Measurements from ENCODE around the gene ELP4.
A peak's percentile ranks its signal among the peaks of the same experiment; 100 is the strongest.

The ELP4 gene

DNA sequence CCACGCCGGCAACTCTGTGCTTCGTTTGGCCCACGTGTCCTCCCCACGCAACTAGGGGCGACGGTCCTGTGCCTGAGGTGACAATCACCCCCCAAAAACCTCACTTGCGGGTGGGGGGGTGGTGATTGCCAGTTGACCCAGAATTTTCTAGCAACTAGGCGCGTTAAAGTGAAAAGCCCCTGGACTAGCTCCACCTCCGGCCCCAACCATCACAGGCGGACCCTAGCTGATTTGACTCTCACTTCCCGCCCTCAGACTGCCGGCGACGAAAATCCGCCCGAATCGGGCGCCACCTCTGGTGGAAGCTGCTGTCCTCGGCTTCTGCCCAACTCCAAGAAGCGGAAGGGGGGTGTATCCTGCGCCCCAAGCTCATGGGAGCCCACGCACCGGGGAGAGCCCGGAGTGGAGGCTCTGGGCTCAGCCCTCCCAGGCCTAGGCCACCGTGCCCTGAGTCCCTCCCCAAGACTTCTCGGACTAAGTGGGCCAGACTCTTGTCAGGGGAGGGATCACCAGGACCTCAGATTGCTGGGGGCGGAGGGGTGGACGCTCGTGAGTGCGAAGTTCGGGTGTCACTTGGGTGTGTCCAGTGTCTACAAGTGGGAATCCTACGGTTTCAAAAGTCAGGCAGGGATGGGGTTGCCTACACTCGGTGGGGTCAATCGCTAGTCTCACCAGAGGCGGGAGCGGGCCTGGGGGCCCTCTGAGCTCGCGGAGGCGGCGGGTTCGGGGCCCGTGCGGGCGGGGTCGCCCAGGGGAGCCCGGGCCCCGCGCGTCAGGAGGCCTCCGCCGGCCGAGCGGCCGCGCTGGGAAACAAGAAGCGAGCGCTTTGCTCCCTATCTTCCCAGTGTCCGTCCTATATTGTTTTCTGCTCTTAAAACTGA, 289.2 kb downstream of the ELP4 start:
- DNase-seq, result peak in 4 of 56 donors; percentile 25 to 44 (median 32)

DNA sequence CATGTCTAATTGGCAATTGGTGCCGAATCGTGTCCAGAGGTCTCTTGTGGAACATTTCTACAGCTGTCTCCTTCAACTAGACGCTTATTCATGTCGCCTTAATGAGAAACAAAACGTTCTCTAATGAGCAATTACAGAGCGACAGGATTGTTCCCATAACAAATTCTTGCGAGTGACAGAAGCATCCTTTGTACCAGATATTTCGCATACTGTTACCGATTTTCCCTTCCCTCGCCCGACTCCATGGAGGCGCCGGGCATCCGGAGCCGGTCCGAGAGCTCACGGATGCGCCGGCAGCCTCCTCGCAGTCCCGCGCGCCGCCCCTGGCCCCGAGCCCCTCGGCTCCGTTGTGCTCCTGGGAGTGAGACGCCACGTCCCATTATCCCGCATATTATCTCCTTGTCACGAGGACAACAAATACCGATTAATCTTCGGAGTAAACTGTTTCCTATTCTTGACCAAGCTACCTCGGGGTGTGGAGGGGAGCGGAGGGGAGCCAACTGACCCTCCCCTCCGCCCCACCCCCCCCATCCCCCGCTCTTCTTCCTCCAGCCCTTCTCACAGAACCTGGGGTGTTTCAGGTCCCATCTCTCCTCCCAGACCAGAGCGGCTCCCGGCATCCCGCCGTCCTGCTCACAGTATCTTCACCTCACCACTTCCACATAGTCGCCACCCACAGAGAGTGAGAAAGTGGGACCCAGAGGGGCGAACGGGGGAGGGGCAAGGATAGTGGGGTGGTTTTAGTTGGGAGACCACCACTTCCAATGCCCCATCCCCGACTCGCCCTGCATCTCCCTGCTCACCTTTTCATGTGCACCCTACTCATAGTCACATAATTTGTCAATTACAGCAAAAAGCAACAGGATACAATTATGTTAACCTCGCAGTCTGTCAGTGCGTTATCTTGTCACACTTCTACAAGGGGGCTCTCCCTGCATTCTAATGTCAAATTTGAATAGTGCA, 290.1 kb downstream of the ELP4 start:
- peak in 1 of 56 donors; percentile 19 for DNase-seq

DNA sequence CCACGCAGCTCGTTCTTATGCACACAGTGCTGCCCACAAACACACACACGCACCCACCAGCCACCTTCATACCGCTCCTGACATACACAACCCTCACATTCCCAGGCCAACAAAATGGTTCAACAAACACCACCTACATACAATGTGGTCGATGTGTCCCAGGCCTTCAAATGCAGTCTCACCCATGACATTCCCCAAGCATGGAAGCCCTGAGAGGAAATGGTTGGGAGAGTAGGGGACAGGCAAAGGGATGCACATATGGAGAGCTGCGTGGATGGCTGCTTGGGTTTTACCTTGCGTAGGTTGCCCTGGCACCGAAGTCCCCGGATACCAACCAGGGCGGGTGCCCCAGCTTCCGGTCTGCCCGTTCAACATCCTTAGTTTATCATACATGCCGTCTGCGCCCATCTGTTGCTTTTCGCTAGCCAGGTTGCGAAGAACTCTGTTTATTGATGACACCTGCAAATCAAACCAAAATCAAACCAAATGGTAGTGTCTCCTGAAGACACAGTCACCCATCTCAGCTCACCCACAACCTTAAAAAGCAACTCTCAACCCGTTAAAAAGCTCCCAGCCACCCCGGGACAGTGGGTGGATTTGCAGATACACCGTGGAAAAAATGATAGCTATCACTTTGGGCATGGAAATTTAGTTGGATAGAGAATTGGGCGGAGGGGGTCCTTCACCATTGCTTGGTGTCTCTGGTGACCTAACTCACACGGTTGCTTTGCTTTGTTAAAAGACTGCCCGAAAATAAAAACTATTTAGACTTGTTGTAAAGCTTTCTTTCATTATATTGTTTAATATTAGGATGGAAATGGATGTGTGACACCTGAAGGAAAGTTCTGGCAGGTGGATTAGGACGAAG, 291.1 kb downstream of the ELP4 start:
- no peak for DNase-seq

DNA sequence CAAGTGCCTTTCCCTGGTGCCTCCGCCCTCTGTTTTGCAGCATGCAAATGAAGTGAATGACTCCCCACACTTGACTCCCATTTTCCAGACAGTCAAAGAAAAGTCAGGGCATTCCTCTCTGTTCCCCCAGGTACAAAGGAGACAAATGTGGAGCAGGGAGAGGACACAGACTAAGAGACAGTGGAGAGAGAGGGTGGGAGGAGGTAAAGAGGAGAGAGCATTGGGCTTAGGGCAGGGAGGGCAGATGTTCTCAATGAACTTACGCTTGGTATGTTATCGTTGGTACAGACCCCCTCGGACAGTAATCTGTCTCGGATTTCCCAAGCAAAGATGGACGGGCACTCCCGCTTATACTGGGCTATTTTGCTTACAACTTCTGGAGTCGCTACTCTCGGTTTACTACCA, 291.7 kb downstream of the ELP4 start:
- DNase-seq, result no peak

DNA sequence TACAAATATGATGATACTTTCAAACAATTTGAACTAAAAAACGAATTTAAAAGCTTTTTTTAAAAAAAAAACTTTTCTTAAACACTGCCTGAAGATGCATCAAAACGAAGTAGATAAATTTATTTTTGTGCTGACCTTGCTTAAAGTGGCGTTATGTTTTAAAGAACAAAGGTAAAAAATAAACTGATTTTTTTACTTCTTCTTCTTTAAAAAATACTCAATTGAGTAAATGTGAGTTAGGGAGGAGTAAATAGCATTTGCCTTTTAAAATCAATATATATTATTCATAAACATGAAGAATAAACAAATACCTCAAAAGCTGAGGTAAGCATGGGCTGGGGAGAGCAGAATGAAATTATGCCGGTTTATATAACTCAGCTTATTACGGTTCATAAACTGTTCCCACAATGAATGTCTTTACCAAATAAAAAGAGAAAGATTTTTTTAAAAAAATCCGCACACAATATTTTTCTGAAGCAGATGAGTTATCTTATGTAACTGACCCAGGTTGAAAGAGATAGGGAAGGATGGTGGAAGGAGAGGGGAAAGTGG, 292.5 kb downstream of the ELP4 start:
- DNase-seq, result no peak

DNA sequence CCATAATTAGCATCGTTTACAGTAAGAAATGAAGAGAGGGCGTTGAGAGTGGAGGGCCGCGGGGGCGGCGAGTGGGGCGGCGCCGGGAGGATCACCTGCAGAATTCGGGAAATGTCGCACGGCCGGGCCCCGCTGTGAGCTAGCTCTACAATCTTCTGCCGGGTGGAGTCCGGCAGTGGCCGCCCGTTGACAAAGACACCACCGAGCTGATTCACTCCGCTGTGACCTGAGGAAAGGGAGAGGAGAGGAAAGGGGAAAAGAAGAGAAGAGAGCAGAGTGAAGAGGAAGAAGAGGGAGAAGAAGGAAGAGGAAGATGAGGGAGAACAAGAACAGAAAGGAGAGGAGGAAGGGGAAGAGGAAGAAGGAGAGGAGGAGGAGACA, 293.0 kb downstream of the ELP4 start:
- DNase-seq, result no peak

DNA sequence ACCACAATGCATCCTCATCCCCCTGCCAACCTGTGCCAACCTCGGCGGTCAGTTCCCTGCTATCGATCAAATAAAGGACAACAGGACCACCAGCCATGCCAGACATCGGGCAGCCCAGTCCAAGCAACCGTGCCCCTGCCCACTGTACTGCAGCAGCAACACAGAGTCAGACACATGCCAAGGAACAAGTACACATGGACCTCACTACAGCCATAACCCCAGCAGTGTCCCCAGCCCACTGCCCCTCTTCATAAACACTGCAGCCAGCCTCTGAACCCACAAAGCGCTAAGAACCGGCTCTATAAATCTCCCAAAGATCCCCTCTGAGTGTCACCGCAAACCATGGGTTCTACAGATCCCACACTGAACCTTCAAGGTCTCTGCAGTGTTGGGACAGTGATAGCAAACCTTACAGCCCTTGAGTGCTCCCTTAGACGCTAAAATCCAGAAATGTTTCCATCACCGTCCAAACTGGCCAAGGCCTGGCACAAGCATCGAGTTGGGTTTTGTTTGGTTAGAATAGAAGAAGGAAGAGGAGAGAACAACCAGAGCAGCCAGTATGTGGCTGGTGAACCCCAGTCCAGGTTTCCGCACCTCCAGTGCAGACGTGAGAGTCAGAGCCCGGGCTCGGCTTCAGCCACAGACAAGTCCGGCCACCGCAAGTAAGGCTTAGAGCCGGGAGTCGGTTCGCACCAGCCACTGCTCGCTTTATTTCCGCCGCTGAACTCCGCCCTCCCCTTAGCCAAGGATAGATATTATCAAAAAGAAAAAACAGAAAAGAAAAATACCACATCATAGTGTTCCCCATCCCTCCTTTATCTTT, 293.6 kb downstream of the ELP4 start:
- no peak for DNase-seq

DNA sequence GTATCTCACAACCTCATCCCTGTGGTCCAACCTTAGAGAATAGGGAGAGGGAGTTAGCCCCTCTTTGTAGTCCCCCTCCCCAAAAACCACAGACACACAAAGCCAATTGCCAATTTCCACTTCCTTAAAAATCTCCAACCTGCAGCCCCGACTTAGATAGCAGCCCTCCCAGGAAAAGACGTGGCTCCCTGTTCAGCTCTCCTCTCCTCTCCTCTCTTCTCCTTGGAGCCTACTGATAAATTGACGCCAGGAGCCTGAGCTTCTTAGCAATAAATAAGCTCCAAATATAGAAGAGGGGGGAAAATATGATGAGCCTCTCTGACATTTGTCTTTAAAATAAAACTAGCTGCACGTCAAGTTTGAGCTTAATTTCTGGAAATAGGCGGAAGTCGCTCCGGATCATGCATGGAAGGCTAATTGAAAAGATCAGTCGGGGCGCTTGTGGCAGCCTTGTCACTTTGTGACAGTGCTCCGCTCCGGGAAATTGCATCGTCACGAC, 294.3 kb downstream of the ELP4 start:
- no peak for DNase-seq

DNA sequence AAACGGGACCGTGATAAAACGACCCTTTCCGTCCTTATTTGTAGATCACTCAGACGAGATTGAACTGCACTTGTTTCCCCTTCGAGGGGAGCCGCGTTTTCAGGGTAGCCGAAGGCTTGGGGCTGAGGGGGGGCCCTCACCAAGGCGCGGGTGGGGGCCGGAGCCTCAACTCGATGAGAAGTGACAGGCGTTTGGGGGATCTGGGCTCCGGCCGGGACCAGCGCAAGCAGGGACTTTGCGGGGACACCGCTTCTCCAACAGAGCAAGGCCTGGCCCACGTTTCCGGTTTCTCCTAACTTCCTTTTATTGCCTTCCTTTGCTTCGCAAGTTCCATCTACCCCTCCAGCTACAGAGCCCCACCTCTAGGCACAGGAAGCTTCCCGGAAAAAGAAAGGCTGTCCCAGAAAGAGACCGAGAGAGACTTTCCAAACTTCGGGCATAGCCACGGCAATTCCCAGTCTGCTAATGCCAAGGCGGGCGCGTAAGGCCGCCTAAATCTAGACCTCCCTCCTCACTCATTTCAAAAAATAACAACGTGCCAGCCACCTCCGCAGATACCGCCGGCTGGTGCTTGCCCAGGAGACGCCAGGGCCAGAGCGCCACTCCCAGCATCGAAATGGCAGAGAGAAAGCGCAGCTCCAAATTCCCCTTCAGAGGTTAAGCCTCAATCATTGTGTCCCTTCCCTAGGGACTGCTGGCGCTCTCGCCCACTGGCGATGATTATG, 294.9 kb downstream of the ELP4 start:
- DNase-seq, result peak in 1 of 56 donors; percentile 46

DNA sequence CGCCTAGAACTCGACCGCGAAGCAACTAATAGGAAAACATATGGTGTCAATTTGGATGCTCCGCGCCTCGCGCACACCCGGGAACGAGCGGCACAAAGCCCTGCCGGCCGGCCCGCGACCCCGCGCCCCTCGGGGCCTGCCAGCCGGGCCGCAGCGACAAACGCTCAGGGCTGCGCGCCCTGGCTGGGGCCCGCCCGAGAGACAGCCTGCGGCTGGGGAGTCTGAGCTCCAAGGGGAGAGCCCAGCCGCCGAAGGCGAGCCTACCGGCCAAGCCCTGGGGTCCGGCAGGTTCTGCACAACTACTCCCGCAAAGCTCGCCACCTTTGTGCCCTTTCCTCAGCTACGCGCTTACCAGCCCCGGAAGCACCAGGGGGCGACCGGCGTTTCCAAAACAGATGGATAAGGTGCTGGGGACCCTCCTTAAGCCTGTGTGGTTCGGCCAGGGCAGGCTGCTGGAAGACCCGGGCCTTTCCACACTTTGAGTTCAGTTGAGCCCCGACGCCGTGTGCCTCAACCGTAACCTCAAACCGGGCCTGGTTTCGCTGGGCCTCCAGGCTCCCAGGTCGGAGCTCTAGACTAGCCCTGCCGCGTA, 295.6 kb downstream of the ELP4 start:
- no peak for DNase-seq

DNA sequence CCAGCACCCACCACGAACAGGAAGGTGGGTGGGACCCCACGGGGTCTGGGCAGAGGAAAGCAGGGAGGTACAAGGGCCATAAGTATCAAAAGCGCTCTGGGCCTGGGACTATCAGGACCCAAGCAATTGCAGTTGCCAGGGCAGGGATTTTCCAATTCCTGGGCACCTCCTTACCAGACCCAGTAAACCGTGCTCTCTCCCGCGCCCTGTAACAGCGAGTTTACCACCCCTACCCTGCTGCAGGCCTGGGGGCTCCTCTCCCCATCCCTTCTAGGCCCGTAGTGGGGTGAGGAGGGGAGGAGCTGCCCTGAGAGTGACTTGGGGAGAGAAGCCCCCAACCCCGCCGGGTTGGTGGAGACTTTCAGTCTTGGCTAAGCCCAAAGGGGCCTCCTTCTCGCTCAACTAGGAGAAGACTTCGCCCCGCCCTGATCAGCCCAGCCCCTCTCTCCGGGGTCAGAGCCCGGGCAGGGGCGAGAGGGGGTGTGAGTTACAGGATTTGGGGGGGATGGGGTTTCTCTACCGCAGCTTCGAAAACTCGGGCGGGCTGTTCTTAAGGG, 296.1 kb downstream of the ELP4 start:
- DNase-seq, result no peak

DNA sequence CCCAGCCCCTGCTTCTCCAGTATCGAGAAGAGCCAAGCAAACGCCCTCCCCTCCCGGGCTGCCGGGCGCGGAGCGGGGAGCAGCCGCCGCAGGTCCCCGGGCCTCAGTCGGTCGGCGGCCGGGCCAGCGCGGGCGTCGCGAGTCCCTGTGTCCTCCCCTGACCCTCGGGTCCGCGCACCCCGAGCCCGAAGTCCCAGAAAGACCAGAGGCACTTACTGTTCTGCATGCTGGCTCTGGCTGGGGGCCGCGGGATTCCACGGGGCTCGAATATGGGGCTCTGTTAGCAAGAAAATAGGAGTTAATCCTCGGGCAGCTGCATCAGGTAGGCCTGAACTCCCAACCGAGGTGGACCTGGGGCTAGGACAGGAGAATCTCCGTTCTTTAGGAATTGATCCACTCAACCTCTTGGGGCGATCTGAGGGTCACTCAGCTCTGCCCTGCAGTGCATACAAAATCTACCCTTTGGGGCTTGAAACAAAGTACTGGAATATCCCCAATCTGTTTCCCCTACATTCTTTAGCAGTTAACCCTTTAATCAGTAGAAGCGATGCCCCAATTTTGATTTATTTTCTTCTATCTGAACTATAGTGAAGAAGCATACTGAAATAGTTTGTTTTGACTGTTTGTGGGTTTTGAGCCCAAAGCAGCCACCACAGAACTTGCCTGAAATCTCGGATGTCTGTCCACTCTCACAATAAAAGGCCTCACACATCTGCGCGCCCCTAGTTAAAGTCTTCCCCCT, 296.8 kb downstream of the ELP4 start:
- DNase-seq, result no peak

DNA sequence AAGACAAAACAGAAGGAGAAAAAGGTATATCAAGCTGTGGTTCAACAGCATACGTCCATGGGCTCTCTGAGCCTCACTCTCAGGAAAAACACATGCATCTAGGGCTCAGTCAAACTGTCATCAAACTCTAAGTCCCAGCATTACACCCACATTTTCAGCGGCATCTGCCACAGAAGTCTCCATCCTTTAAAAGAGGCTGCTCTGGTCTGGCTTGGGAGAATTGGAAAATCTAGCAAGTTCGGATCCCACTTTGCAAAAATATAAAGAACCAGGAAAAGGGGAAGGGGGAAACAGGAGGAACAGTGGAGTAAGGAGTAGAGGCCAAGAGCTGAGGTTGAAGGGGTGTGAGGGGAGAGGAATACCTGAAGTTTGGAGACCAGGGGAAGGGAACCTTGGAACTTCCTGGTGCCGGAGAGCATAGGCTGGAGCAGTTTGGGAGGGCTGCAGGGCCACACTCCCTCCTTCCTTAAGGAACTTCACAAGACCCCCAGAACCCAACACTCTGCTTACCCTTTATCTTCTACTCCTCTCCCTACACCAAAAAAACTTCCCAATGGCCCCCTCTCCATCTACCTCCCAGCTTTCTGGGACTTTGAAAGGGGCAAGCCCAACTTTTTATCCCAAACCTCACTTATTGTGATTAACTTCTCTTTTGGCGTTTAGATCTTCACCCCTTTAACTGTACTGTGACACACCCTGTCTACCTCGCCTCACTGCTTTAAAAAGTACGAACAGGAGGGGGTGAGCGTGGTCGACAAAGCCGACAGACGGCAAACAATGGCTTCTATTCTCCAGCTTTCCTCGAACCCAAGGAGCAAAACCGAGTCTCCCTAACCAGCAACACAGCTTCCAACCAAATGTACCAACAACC, 297.6 kb downstream of the ELP4 start:
- no peak for DNase-seq

DNA sequence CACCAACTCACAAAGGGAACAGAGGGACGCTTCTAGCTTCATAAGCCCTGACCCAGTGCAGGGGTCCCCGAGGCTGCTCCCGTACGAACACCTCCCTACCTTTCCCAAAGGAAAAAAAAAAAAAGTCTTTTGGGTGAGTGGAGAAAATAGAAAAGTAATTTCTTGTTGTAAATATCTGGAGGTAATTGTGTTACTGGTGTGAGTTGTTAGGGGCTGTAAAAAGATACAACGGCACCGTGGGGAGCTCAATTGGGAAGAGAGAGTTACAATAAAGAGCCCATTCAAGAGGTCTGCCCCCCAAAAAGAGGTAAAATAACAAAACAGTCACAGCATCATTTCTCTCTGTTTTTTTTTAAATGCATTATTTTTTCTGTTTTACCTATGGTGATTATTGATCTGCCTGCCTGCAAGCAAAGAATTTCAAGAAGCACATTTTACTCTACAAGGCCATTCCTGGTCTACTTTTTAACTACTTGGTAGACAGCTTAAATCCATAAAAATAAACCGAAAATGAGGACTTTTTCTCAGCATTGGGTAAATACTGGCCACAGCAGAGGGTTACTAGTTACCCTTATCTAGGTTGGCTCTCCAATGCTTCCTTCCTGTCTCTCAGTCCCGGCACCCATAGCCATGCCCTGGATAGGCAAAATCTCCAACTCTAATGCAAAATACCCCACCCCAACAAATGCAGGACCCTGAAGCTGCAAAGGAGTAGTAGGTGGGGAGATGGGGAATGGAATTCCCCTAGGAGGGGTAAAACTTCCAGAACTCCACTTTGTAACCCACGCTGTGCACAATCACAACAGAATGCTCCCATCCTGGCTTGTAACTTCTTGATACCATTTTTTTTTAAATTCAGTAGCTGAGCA, 298.5 kb downstream of the ELP4 start:
- DNase-seq, result no peak

DNA sequence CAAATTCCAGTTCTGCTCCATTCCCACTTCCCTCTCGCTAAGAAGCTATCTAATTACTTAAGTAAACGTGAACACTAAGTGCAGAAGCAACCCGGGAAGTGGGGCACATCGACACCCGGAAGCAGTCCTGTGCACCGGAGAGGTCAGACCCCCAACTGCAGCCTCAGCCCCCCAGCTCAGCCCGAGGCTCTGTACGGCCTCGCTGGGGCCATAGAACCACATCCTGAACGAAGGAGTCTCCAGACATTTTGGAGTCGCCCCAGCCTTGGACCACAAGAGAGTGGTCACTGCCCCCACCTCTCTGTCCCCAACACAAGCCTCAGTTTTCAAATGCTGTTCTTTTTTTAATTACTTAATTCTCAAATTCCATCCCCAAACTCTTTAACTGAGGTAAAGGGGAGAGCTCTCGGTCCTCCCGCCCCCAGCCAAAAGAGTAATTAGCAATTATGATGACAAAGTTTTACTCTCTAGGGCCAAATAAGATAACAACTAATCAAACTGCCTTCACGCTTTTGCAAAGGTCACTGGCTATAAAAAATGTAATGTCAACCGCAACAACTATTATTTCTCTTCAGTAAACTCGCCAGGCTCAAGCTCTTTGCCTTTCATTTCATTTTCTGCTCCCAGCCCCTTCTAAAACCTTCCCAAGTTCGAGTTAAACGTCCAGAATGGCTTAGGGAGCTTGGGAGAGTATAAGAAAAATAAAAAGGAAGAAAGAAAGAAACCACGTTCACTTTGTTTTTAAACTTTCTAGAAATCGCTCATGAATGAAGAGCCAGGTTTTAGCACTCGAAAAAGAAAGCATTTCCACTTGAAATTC, 299.4 kb downstream of the ELP4 start:
- no peak for DNase-seq
